Heart right ventricle (tissue), 16 donors: ENCODE measurements around the gene ZC3H11A. TPM values are rescaled to one million over a fixed set of nuclear protein-coding genes. Genes with fewer than 3 reads are reported as not detected.

Source experiments
- ATAC-seq, 8 donors: fragments of 200-7000 bp; cut with Tn5 transposase; one replicate each; pipeline ENCODE4 v1.9.1; 2020; ENCODE audit warnings: mild to moderate bottlenecking in 8 of 8, moderate library complexity in 8 of 8, moderate number of reproducible peaks in 1 of 8
- DNase-seq, 2 donors: peaks; one replicate each; pipeline ENCODE4 v3.0.0-alpha.2; 2020
- H3K27ac ChIP-seq, 10 donors: fragments of 200-600 bp; sonication (generic) in 2 of 10; one replicate each; pipeline versions ENCODE4 v1.5.0 to v1.8.0; 2020 to 2022; ENCODE audit warnings: mild to moderate bottlenecking in 3 of 10
- H3K27me3 ChIP-seq, 7 donors: fragments of 200-600 bp; one replicate each; pipeline ENCODE4 v1.8.0; 2021 to 2022; ENCODE audit warnings: mild to moderate bottlenecking in 2 of 7
- H3K36me3 ChIP-seq, 9 donors: fragments of 200-600 bp; sonication (generic) in 1 of 9; one replicate each; pipeline versions ENCODE4 v1.5.0 to v1.8.0; 2020 to 2022; ENCODE audit warnings: mild to moderate bottlenecking in 2 of 9
- H3K4me1 ChIP-seq, 9 donors: fragments of 200-600 bp; sonication (generic) in 1 of 9; one replicate each; pipeline versions ENCODE4 v1.5.0 to v1.8.0; 2020 to 2022; ENCODE audit warnings: mild to moderate bottlenecking in 4 of 9
- H3K4me3 ChIP-seq, 10 donors: fragments of 200-600 bp; sonication (generic) in 2 of 10; one replicate each; pipeline versions ENCODE4 v1.5.0 to v1.8.0; 2020 to 2022; ENCODE audit warnings: mild to moderate bottlenecking in 7 of 10, moderate library complexity in 2 of 10
- H3K9me3 ChIP-seq, 11 donors: fragments of 200-600 bp in 10 of 11; sonication (generic) in 2 of 11; one replicate each; pipeline versions ENCODE4 v1.5.0 to v1.8.0; 2013 to 2022; ENCODE audit warnings: mild to moderate bottlenecking in 2 of 11, control low read depth in 1 of 11, moderate library complexity in 1 of 11
- WGBS, 2 donors: extraction: QIAGEN DNeasy Blood & Tissue Kit; methylation state at CpG; one replicate each; pipeline ENCODE4 v1.1.7; 2013; ENCODE audit warnings: inconsistent platforms in 1 of 2; 5-methylcytosine and 5-hydroxymethylcytosine counted together
- intact Hi-C, 10 donors: fragments of 100-400 bp; cut with DNase I; formaldehyde crosslinking; loops; one replicate each; pipeline versions ENCODE4 v1.11.1 to v1.14.2; 2022
- polyA plus RNA-seq, 2 donors: library from polyadenylated mRNA; stranded (reverse); fragments of 200-250 nt; gene quantifications; one replicate each; pipeline ENCODE4 v1.2.3, GENCODE V29; 2013
- total RNA-seq, 10 donors: library from RNA; stranded (reverse); fragmentation: NEBNext Ultra II Directional in 3 of 10; extraction: Animal tissue kit (Norgen Biotek cat#: 25700) in 3 of 10; gene quantifications; one replicate each; pipeline versions ENCODE4 v1.2.1 to v1.2.4, GENCODE V29; 2021 to 2023
- TF ChIP-seq, protein P1 (sequence below), 9 donors: fragments of 200-600 bp; sonication (generic) in 2 of 9; IDR thresholded peaks; one replicate each; pipeline versions ENCODE4 v1.5.0 to v1.8.0; 2021 to 2022; ENCODE audit warnings: antibody characterized with exemption in 9 of 9, mild to moderate bottlenecking in 5 of 9, moderate library complexity in 1 of 9
- donor health status: Arrhythmogenic right ventricular cardiomyopathy.
- donor health status: ischemic (EF 13 %, LVEDD 7.1; RV severe dilation, severe dysfunction).
- donor health status: healthy with polysubstance abuse.
- donor health status: DM: no; HTN: yes; CAD: no.
- donor health status: DM: no; HTN: no; CAD: no.
- donor health status: ischemic (EF 25% LVEDD 6.9; RV normal size, moderate dysfunction).
- donor health status: ischemic (EF 25% LVEDD 5.7; RV mildly dilated, moderate dysfunction).
- donor health status: healthy.
- donor health status: DM: yes; HTN: yes; CAD: no.
- donor health status: Ischemic cardiomyopathy.
- donor health status: ischemic (EF 35%, LVEDD 5.7; RV mildly dilated, moderate dysfunction).
- donor health status: nonischemic (EF 11% LVEDD 7.7; RV severe dilation, severe dysfunction).
- donor health status: DM: yes; HTN: yes; CAD: no.
- donor health status: PGD.
- donor health status: ischemic (EF 29% LVEDD 5.4; RV normal size, mild dysfunction).
- donor health status: nonischemic (EF 23%, LVEDD 6.1; RV moderate dilation, normal function).

ZC3H11A gene
- total and polyA plus RNA-seq, 12 donors: 25.3 to 63.8 (median 41.9) TPM

GRCh38 chr1:203840208-203840808, 44.9 kb downstream of the ZC3H11A start:
- peaks cover 0 to 14% (median 4%) of the 10 kb centered on the region in 9 donors for H3K4me1 ChIP-seq
- ATAC-seq: no peak
- H3K9me3 ChIP-seq: no peaks in the 10 kb centered on the region
- no peaks in the 10 kb centered on the region for H3K27me3 ChIP-seq
- no peak overlapping the region for H3K4me3 ChIP-seq
- TF ChIP-seq, protein P1, sequence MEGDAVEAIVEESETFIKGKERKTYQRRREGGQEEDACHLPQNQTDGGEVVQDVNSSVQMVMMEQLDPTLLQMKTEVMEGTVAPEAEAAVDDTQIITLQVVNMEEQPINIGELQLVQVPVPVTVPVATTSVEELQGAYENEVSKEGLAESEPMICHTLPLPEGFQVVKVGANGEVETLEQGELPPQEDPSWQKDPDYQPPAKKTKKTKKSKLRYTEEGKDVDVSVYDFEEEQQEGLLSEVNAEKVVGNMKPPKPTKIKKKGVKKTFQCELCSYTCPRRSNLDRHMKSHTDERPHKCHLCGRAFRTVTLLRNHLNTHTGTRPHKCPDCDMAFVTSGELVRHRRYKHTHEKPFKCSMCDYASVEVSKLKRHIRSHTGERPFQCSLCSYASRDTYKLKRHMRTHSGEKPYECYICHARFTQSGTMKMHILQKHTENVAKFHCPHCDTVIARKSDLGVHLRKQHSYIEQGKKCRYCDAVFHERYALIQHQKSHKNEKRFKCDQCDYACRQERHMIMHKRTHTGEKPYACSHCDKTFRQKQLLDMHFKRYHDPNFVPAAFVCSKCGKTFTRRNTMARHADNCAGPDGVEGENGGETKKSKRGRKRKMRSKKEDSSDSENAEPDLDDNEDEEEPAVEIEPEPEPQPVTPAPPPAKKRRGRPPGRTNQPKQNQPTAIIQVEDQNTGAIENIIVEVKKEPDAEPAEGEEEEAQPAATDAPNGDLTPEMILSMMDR (IDR thresholded peaks at IDR 0.05): no peak
- intact Hi-C loops: loop anchor here in 2 of 10 donors (10.0 kb wide), 2 partner anchors 106 to 1036 kb away; partner anchors contain the start of gene KDM5B (in 1 of the 2)
- no peak for DNase-seq
- H3K36me3 ChIP-seq: peaks cover 0 to 100% (median 45%) of the 10 kb centered on the region in 9 donors
- 97% methylated on average over 4 of the region's 4 CpGs for WGBS, 2 donors
- no peak overlapping the region for H3K27ac ChIP-seq

DNA sequence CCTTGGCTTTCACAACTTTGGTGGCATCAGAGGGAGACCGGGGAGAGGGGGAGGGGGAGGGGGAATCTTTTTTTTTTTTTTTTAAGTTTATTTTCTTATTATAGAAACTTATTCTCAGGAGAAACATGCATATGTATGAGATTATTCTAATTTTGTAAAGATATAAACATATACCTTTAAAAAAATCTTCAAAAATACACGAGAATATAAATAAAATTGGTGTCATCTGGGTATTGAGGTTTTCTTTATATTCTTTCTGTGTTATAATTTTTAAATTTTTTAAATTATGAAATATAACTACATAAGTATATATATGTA, 47.1 kb downstream of the ZC3H11A start:
- H3K4me1 ChIP-seq: peaks cover 0 to 14% (median 4%) of the 10 kb centered on the region in 9 donors
- intact Hi-C loops: loop anchor here in 2 of 10 donors (10.0 kb wide), 2 partner anchors 108 to 1038 kb away; partner anchors contain the start of gene KDM5B (in 1 of the 2)
- ATAC-seq (no peak), DNase-seq (no peak)
- TF ChIP-seq, protein P1 (IDR thresholded peaks at IDR 0.05): no peak
- H3K27me3 ChIP-seq: no peaks in the 10 kb centered on the region
- no peak overlapping the region for H3K27ac ChIP-seq
- no peaks in the 10 kb centered on the region for H3K9me3 ChIP-seq
- 89 to 95% methylated on average over 2 of the region's 2 CpGs for WGBS, 2 donors
- H3K36me3 ChIP-seq: peaks cover 0 to 100% (median 50%) of the 10 kb centered on the region in 9 donors
- no peak overlapping the region for H3K4me3 ChIP-seq

- H3K27ac ChIP-seq: no peak overlapping the region
- H3K4me1 ChIP-seq: peaks cover 0 to 13% (median 4%) of the 10 kb centered on the region in 9 donors
- H3K4me3 ChIP-seq: no peak overlapping the region
- intact Hi-C loops: loop anchor here in 2 of 10 donors (10.0 kb wide), 2 partner anchors 109 to 1039 kb away; partner anchors contain the start of gene KDM5B (in 1 of the 2)
- H3K27me3 ChIP-seq: no peaks in the 10 kb centered on the region
- H3K36me3 ChIP-seq: peaks cover 0 to 100% (median 54%) of the 10 kb centered on the region in 9 donors
- no peaks in the 10 kb centered on the region for H3K9me3 ChIP-seq
- TF ChIP-seq, protein P1 (IDR thresholded peaks at IDR 0.05): no peak
- DNase-seq (no peak), ATAC-seq (no peak)
- WGBS, 2 donors: 77 to 80% methylated on average over 1 of the region's 1 CpG
Observed at GRCh38 chr1:203843435-203843834, 48.0 kb downstream of the ZC3H11A start.

Other genes starting within 250 kb of the ZC3H11A start
- 100 to 1,000 TPM in 8 of 10 donors, 10 to 100 TPM in 2; 85.2 to 224 (median 125) TPM for gene ATP2B4, start 168.8 kb upstream of the ZC3H11A start, total RNA-seq
- gene ATP2B4, start 168.8 kb upstream of the ZC3H11A start, polyA plus RNA-seq: 10 to 100 TPM; 64.2 to 85.6 TPM
- 1 to 10 TPM in 1 of 10 donors, under 1 TPM in 7, not detected in 2; 0.11 to 1.3 (median 0.19) TPM for gene LAX1, start 30.4 kb upstream of the ZC3H11A start, total RNA-seq
- gene LAX1, start 30.4 kb upstream of the ZC3H11A start, polyA plus RNA-seq: under 1 TPM; 0.03 to 0.15 TPM
- 10 to 100 TPM; 11.2 to 19.4 (median 12.7) TPM for gene ZBED6, start within 50 bp of the ZC3H11A start, total RNA-seq
- gene ZBED6, start within 50 bp of the ZC3H11A start, polyA plus RNA-seq: 1 to 10 TPM in 1 of 2 donors, under 1 TPM in 1; 0.51 to 1.8 TPM
- gene SNRPE, start 66.0 kb downstream of the ZC3H11A start, total RNA-seq: 10 to 100 TPM; 41.6 to 70.6 (median 50.4) TPM
- 100 to 1,000 TPM in 1 of 2 donors, 10 to 100 TPM in 1; 33.1 to 118 TPM for gene SNRPE, start 66.0 kb downstream of the ZC3H11A start, polyA plus RNA-seq